ENCODE measurements around the gene GLCCI1.

DNA sequence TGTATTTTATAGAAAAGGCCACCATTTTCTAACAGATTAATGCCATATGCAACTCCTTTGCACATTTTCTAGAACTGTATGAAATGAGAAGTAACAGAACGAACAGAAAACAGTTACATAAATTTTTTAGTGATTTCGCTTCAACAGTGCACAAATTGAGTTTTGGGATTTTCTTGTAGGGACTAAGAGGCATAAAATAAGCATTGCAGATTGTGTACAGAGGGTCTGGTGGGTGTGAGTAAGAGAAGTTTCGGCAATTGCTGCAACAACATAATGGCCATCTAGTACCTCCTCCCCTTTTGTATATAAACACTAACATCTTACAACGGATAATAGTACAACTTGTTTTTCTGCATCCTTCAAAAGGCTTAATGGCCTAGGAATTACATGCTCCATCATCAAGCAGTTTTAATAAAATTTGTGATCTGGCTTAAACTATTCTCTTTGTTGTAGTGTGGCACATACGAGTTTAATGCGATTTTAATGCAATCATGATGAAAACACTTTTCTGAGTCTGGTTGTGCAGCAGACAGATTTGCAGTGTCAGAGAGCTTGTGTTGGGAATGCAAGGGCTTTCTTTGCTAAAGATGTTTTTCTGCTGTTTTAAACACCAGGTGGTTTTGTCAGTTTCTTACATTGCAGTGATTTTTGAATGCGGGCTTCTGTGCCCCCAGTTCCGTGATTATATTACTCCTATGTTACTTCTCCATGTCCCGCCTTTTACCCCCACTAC, 2.9 kb downstream of the GLCCI1 start:
- TF ChIP-seq, protein P1, sequence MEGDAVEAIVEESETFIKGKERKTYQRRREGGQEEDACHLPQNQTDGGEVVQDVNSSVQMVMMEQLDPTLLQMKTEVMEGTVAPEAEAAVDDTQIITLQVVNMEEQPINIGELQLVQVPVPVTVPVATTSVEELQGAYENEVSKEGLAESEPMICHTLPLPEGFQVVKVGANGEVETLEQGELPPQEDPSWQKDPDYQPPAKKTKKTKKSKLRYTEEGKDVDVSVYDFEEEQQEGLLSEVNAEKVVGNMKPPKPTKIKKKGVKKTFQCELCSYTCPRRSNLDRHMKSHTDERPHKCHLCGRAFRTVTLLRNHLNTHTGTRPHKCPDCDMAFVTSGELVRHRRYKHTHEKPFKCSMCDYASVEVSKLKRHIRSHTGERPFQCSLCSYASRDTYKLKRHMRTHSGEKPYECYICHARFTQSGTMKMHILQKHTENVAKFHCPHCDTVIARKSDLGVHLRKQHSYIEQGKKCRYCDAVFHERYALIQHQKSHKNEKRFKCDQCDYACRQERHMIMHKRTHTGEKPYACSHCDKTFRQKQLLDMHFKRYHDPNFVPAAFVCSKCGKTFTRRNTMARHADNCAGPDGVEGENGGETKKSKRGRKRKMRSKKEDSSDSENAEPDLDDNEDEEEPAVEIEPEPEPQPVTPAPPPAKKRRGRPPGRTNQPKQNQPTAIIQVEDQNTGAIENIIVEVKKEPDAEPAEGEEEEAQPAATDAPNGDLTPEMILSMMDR (IDR thresholded peaks at IDR 0.05) = no peak
- no peak for TF ChIP-seq EP300 (IDR thresholded peaks at IDR 0.05)

All from tibial nerve (tissue), 4 donors.